ENCODE data around the gene NCDN. TPM values are rescaled to one million over a fixed set of nuclear protein-coding genes. Genes with fewer than 3 reads are reported as not detected.

NCDN gene
- total and polyA plus RNA-seq, 3 donors from 2014 or later: 27.3 to 33.9 (median 33.8) TPM

- H3K9me3 ChIP-seq: no peaks in the 10 kb centered on the region
- no peak overlapping the region for H3K27ac ChIP-seq
- no peak overlapping the region for H3K4me3 ChIP-seq
- H3K27me3 ChIP-seq: no peaks in the 10 kb centered on the region
- H3K36me3 ChIP-seq (ENCODE audit: low read depth, missing control alignments): no peaks in the 10 kb centered on the region
- no peaks in the 10 kb centered on the region for H3K4me1 ChIP-seq
- peak; percentile 79 for DNase-seq
- intact Hi-C loops (cut with DNase I; ENCODE audit: low total_unique reads): no loop called here
- TF ChIP-seq CTCF (IDR thresholded peaks at IDR 0.05) (peak; percentile 70 to 86 (median 78)), POLR2A (IDR thresholded peaks at IDR 0.05) (no peak)
- 31% methylated on average over 4 of the region's 4 CpGs for WGBS, 2 donors
Measured at GRCh38 chr1:35568975-35569395, 11.4 kb downstream of the NCDN start.

- TF ChIP-seq CTCF (IDR thresholded peaks at IDR 0.05) (no peak), POLR2A (IDR thresholded peaks at IDR 0.05) (no peak)
- no peaks in the 10 kb centered on the region for H3K4me1 ChIP-seq
- H3K27ac ChIP-seq: no peak overlapping the region
- DNase-seq: no peak
- no peaks in the 10 kb centered on the region for H3K9me3 ChIP-seq
- no peaks in the 10 kb centered on the region for H3K27me3 ChIP-seq
- intact Hi-C loops (cut with DNase I; ENCODE audit: low total_unique reads): no loop called here
- WGBS, 2 donors: 68 to 83% methylated on average over 1 of the region's 1 CpG
- no peak overlapping the region for H3K4me3 ChIP-seq
- no peaks in the 10 kb centered on the region for H3K36me3 ChIP-seq (ENCODE audit: low read depth, missing control alignments)
Measured at GRCh38 chr1:35569936-35570335, 12.3 kb downstream of the NCDN start.

GRCh38 chr1:35570589-35571137, 13.1 kb downstream of the NCDN start:
- 92 to 93% methylated on average over 10 of the region's 10 CpGs for WGBS, 2 donors
- intact Hi-C loops (cut with DNase I; ENCODE audit: low total_unique reads): no loop called here
- Histone ChIP-seq H3K27ac (no peak overlapping the region), H3K36me3 (ENCODE audit: low read depth, missing control alignments) (no peaks in the 10 kb centered on the region), H3K4me3 (no peak overlapping the region), H3K27me3 (no peaks in the 10 kb centered on the region), H3K9me3 (no peaks in the 10 kb centered on the region), H3K4me1 (no peaks in the 10 kb centered on the region)
- DNase-seq: no peak
- no peak for TF ChIP-seq POLR2A (IDR thresholded peaks at IDR 0.05)
- no peak for TF ChIP-seq CTCF (IDR thresholded peaks at IDR 0.05)

GRCh38 chr1:35571263-35571662, 13.7 kb downstream of the NCDN start:
- Histone ChIP-seq H3K4me3 (no peak overlapping the region), H3K27me3 (no peaks in the 10 kb centered on the region), H3K36me3 (ENCODE audit: low read depth, missing control alignments) (no peaks in the 10 kb centered on the region), H3K4me1 (no peaks in the 10 kb centered on the region), H3K9me3 (no peaks in the 10 kb centered on the region), H3K27ac (no peak overlapping the region)
- DNase-seq: no peak
- WGBS, 2 donors: 93 to 94% methylated on average over 8 of the region's 8 CpGs
- intact Hi-C loops (cut with DNase I; ENCODE audit: low total_unique reads): no loop called here
- no peak for TF ChIP-seq POLR2A (IDR thresholded peaks at IDR 0.05)
- no peak for TF ChIP-seq CTCF (IDR thresholded peaks at IDR 0.05)

- Histone ChIP-seq H3K4me3 (no peak overlapping the region), H3K4me1 (no peaks in the 10 kb centered on the region), H3K36me3 (ENCODE audit: low read depth, missing control alignments) (no peaks in the 10 kb centered on the region), H3K27me3 (no peaks in the 10 kb centered on the region), H3K9me3 (no peaks in the 10 kb centered on the region), H3K27ac (no peak overlapping the region)
- intact Hi-C loops (cut with DNase I; ENCODE audit: low total_unique reads): no loop called here
- WGBS, 2 donors: 77 to 81% methylated on average over 2 of the region's 2 CpGs
- TF ChIP-seq CTCF (IDR thresholded peaks at IDR 0.05) (no peak), POLR2A (IDR thresholded peaks at IDR 0.05) (no peak)
- no peak for DNase-seq
Measured at GRCh38 chr1:35572296-35572695, 14.7 kb downstream of the NCDN start.

All from testis (tissue), 3 donors.